Activated gamma-delta T cell treated with Interleukin-2 at 50 U/mL for 16 hours (primary cell): ENCODE results near the gene EVX2.

Source experiments
- DNase-seq: peaks from one replicate; pipeline ENCODE4 v3.0.0-alpha.2; 2020

The EVX2 gene

GRCh38 chr2:176081376-176081836, 2.4 kb downstream of the EVX2 start:
- DNase-seq: no peak

GRCh38 chr2:176080540-176081375, 3.0 kb downstream of the EVX2 start:
- DNase-seq: no peak

- no peak for DNase-seq
These were observed 3.8 kb downstream of the EVX2 start for GRCh38 chr2:176079831-176080539.

- no peak for DNase-seq
These were observed 4.4 kb downstream of the EVX2 start for GRCh38 chr2:176079285-176079830.

GRCh38 chr2:176078541-176079284, 5.0 kb downstream of the EVX2 start:
- no peak for DNase-seq

- DNase-seq: no peak
These were observed 7.0 kb downstream of the EVX2 start for GRCh38 chr2:176076796-176077195.

GRCh38 chr2:176076063-176076462, 7.7 kb downstream of the EVX2 start:
- DNase-seq: no peak

- DNase-seq: no peak
These were observed 8.3 kb downstream of the EVX2 start for GRCh38 chr2:176075481-176075880.

GRCh38 chr2:176074919-176075425, 8.8 kb downstream of the EVX2 start:
- DNase-seq: no peak

GRCh38 chr2:176072951-176073904, 10.5 kb downstream of the EVX2 start:
- no peak for DNase-seq

- no peak for DNase-seq
These were observed 11.5 kb downstream of the EVX2 start for GRCh38 chr2:176072292-176072669.

- DNase-seq: no peak
These were observed 12.2 kb downstream of the EVX2 start for GRCh38 chr2:176071330-176072291.

GRCh38 chr2:176068419-176068832, 15.3 kb downstream of the EVX2 start:
- DNase-seq: no peak

GRCh38 chr2:176067589-176068418, 16.0 kb downstream of the EVX2 start:
- no peak for DNase-seq

- DNase-seq: no peak
These were observed 16.8 kb downstream of the EVX2 start for GRCh38 chr2:176066645-176067588.

- DNase-seq: no peak
These were observed 19.8 kb downstream of the EVX2 start for GRCh38 chr2:176063958-176064357.

- DNase-seq: no peak
These were observed 27.4 kb downstream of the EVX2 start for GRCh38 chr2:176056406-176056805.

GRCh38 chr2:176039375-176039774, 44.4 kb downstream of the EVX2 start:
- DNase-seq: no peak
